IMR-90 (cell line): ENCODE results near the gene CADM2. TPM values are rescaled to one million over a fixed set of nuclear protein-coding genes. Genes with fewer than 3 reads are reported as not detected.

Experiments
- ATAC-seq: fragments of 200-7000 bp; cut with Tn5 transposase; 2 replicates; pipeline ENCODE4 v1.9.1; 2020; ENCODE audit warnings: low read depth, mild to moderate bottlenecking, moderate library complexity
- BruUV-seq: library from RNA; stranded (reverse); fragments of 400-500 nt; replicated peaks from 2 replicates; lab custom pipeline; 2021; lab: Mats Ljungman, UMichigan
- CTCF ChIA-PET: fragments of 300-600 bp; formaldehyde crosslinking; extraction: SDS; loops from one replicate; lab custom pipeline; 2021; ENCODE audit warnings: antibody characterized with exemption; lab: Yijun Ruan, JAX
- POLR2A ChIA-PET: fragments of 300-600 bp; sonication (Branson Sonifier 250); formaldehyde crosslinking; loops from one replicate; lab custom pipeline; 2022; ENCODE audit warnings: antibody characterized with exemption; ENCODE audit not compliant: unreplicated experiment; lab: Charles Lee
- DNase-seq: peaks from one replicate; pipeline ENCODE4 v3.0.0; 2013
- H2AFZ ChIP-seq: replicated peaks from 2 replicates; pipeline ENCODE3; 2013; ENCODE audit warnings: low read length, mild to moderate bottlenecking; ENCODE audit not compliant: poor library complexity
- H2AK5ac ChIP-seq: 2 replicates; pipeline ENCODE4 v1.6.1; 2013; ENCODE audit warnings: low read depth, low read length, inconsistent platforms
- H2AK9ac ChIP-seq: replicated peaks from 2 replicates; pipeline ENCODE3; 2013; ENCODE audit warnings: mild to moderate bottlenecking, low read depth, low read length, moderate library complexity; ENCODE audit not compliant: poor library complexity
- H2BK120ac ChIP-seq: 2 replicates; pipeline ENCODE4 v1.6.1; 2013; ENCODE audit warnings: low read depth, low read length, inconsistent platforms
- H2BK15ac ChIP-seq: 3 replicates; pipeline ENCODE4 v1.6.1; 2013; ENCODE audit warnings: low read depth, low read length, inconsistent platforms
- H2BK20ac ChIP-seq: 2 replicates; pipeline ENCODE4 v1.6.1; 2013; ENCODE audit warnings: low read depth, mild to moderate bottlenecking, inconsistent platforms, low read length, moderate library complexity
- H2BK5ac ChIP-seq: 2 replicates; pipeline ENCODE4 v1.6.1; 2013; ENCODE audit warnings: mild to moderate bottlenecking, low read depth, low read length, inconsistent platforms; ENCODE audit not compliant: poor library complexity, severe bottlenecking
- H3K14ac ChIP-seq: replicated peaks from 2 replicates; pipeline ENCODE4 v1.6.1; 2013; ENCODE audit warnings: low read depth, low read length, inconsistent platforms
- H3K18ac ChIP-seq: 2 replicates; pipeline ENCODE4 v1.6.1; 2013; ENCODE audit warnings: low read depth, low read length, control low read depth
- H3K23ac ChIP-seq: 2 replicates; pipeline ENCODE4 v1.6.1; 2013; ENCODE audit warnings: low read depth, low read length, inconsistent platforms
- H3K27ac ChIP-seq: 2 replicates; pipeline ENCODE4 v1.5.1; 2013; ENCODE audit warnings: mild to moderate bottlenecking, control low read depth, low read length; ENCODE audit not compliant: insufficient read depth
- H3K27me3 ChIP-seq: 2 replicates; pipeline ENCODE4 v1.6.1; 2013; ENCODE audit warnings: low read length; ENCODE audit not compliant: control insufficient read depth, insufficient read depth
- H3K36me3 ChIP-seq: 2 replicates; pipeline ENCODE4 v1.6.1; 2013; ENCODE audit warnings: low read length, mixed read lengths; ENCODE audit not compliant: control insufficient read depth, insufficient read depth
- H3K4ac ChIP-seq: 2 replicates; pipeline ENCODE4 v1.6.1; 2013; ENCODE audit warnings: low read depth, low read length, inconsistent platforms
- H3K4me1 ChIP-seq: 2 replicates; pipeline ENCODE4 v1.6.1; 2013; ENCODE audit warnings: low read length, mixed read lengths; ENCODE audit not compliant: control insufficient read depth, insufficient read depth
- H3K4me2 ChIP-seq: 2 replicates; pipeline ENCODE4 v1.6.1; 2013; ENCODE audit warnings: low read depth, mild to moderate bottlenecking, control low read depth, low read length, moderate library complexity
- H3K4me3 ChIP-seq: 2 replicates; pipeline ENCODE4 v1.5.1; 2013; ENCODE audit warnings: low read depth, mild to moderate bottlenecking, control low read depth, low read length, moderate library complexity; ENCODE audit not compliant: insufficient read depth
- H3K56ac ChIP-seq: 2 replicates; pipeline ENCODE4 v1.6.1; 2013; ENCODE audit warnings: low read length, inconsistent platforms; ENCODE audit not compliant: insufficient read depth; ENCODE audit errors: extremely low read depth
- H3K79me1 ChIP-seq, 2 experiments: 2 replicates each; pipeline ENCODE4 v1.6.1; 2013; ENCODE audit warnings: low read length in 2 of 2, inconsistent platforms in 1 of 2, low read depth in 1 of 2
- H3K9ac ChIP-seq: 2 replicates; pipeline ENCODE4 v1.6.1; 2013; ENCODE audit warnings: low read depth, low read length, control low read depth
- H3K9me1 ChIP-seq: 2 replicates; pipeline ENCODE4 v1.6.1; 2013; ENCODE audit warnings: low read length, inconsistent platforms; ENCODE audit not compliant: insufficient read depth
- H3K9me3 ChIP-seq: 2 replicates; pipeline ENCODE4 v1.6.1; 2013; ENCODE audit warnings: low read length; ENCODE audit not compliant: control insufficient read depth, insufficient read depth
- H4K20me1 ChIP-seq: 2 replicates; pipeline ENCODE4 v1.6.1; 2013; ENCODE audit warnings: low read length, inconsistent platforms; ENCODE audit not compliant: insufficient read depth
- H4K5ac ChIP-seq: 2 replicates; pipeline ENCODE4 v1.6.1; 2013; ENCODE audit warnings: mild to moderate bottlenecking, low read depth, low read length, control low read depth
- H4K8ac ChIP-seq, 2 experiments: 2 replicates each; pipeline ENCODE4 v1.6.1; 2013; ENCODE audit warnings: low read depth in 2 of 2, low read length in 2 of 2, control low read depth in 1 of 2, inconsistent platforms in 1 of 2
- H4K91ac ChIP-seq: 2 replicates; pipeline ENCODE4 v1.6.1; 2013; ENCODE audit warnings: low read depth, low read length, inconsistent platforms; ENCODE audit not compliant: insufficient read depth
- CEBPB ChIP-seq: IDR thresholded peaks from 2 replicates; pipeline ENCODE4 v1.6.1; 2012; ENCODE audit warnings: low read depth, low read length, improper control_type of control experiment
- ELK1 ChIP-seq: fragments of 150-350 bp; IDR thresholded peaks from 2 replicates; pipeline ENCODE4 v1.6.1; 2016; ENCODE audit warnings: low read depth, mild to moderate bottlenecking, low read length, moderate library complexity, borderline replicate concordance
- MAZ ChIP-seq: IDR thresholded peaks from 2 replicates; pipeline ENCODE4 v1.6.1; 2012; ENCODE audit warnings: low read depth, mild to moderate bottlenecking, low read length, improper control_type of control experiment, moderate library complexity, borderline replicate concordance
- RCOR1 ChIP-seq: IDR thresholded peaks from 2 replicates; pipeline ENCODE4 v1.6.1; 2012; ENCODE audit warnings: mild to moderate bottlenecking, low read length, improper control_type of control experiment; ENCODE audit not compliant: insufficient replicate concordance
- RFX5 ChIP-seq: IDR thresholded peaks from 2 replicates; pipeline ENCODE4 v1.8.0; 2012; ENCODE audit warnings: low read depth, mild to moderate bottlenecking, low read length, moderate library complexity
- WGBS, 2 experiments: methylation state at CpG; one replicate each; pipeline versions ENCODE4 v1.1.5 to v1.1.7; 2013; ENCODE audit warnings: missing lambda C conversion rate in 2 of 2; ENCODE audit not compliant: insufficient read length in 1 of 2; ENCODE audit errors: extremely low coverage in 2 of 2; 5-methylcytosine and 5-hydroxymethylcytosine counted together
- dilution Hi-C: fragments of 300-500 bp; cut with HindIII; formaldehyde crosslinking; loops from one replicate; pipeline ENCODE4 v1.14.3; 2018; ENCODE audit warnings: low sequenced_read_pairs; ENCODE audit not compliant: unreplicated experiment
- in situ Hi-C: fragments of 300-500 bp; cut with MboI; formaldehyde crosslinking; loops from 3 replicates; pipeline ENCODE4 v1.14.3; 2019; ENCODE audit warnings: low sequenced_read_pairs, inconsistent platforms, mixed read lengths
- intact Hi-C: fragments of 100-400 bp; cut with micrococcal nuclease; formaldehyde crosslinking; loops from 2 replicates; pipeline ENCODE4 v1.10.0; 2022
- polyA plus RNA-seq, 3 experiments: library from polyadenylated mRNA; depleted of rRNA; stranded (reverse); fragments of >200 nt; gene quantifications; 2 replicates each; pipeline ENCODE4 v1.2.3, GENCODE V29; 2012; ENCODE audit warnings: low replicate concordance in 1 of 3
- total RNA-seq: library from RNA; depleted of rRNA; stranded (reverse); fragments of >200 nt; gene quantifications from 2 replicates; pipeline ENCODE4 v1.2.3, GENCODE V29; 2012

The CADM2 gene
- total and polyA plus RNA-seq, 2 of the 4 experiments (the other 2 are of a cell fraction), result not detected

DNA sequence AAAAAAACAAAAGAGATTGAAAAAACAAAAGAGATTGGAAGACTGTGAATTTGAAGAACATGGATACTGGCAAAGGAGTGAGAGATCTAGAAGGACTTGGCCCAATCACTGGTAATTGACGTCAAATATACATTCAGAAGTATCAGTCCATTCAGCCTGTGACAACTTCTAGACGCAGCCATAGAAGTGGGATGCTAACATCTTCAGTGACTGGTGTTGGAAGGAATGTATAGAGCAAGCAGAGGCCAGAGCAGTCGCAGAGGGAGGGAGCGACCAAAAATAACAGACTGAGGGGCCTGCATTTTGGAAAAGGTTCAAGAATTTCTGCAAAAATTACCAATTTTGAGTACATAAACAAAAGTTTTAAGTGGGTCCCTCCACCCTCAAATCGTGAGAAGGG is 473.3 kb downstream of the CADM2 start:
- H2AFZ ChIP-seq, result no peak overlapping the region
- ATAC-seq (no peak), DNase-seq (no peak)
- H3K9ac ChIP-seq, result no peak overlapping the region
- ChIA-PET POLR2A (no interaction called here), CTCF (no interaction called here)
- no peaks in the 10 kb centered on the region for H3K9me3 ChIP-seq
- H3K9me1 ChIP-seq, result no peaks in the 10 kb centered on the region
- H3K36me3 ChIP-seq, result no peaks in the 10 kb centered on the region
- no peak overlapping the region for H2BK5ac ChIP-seq
- in situ Hi-C loops, result no loop called here
- intact Hi-C loops, result no loop called here
- no peak overlapping the region for H4K8ac ChIP-seq
- dilution Hi-C loops, result no loop called here
- H3K27ac ChIP-seq, result no peak overlapping the region
- TF ChIP-seq RCOR1 (no peak), RFX5 (no peak), CEBPB (no peak), ELK1 (no peak), MAZ (no peak)
- H2BK15ac ChIP-seq, result no peak overlapping the region
- H3K14ac ChIP-seq, result no peak overlapping the region
- no peak overlapping the region for H3K4me3 ChIP-seq
- H4K20me1 ChIP-seq, result no peaks in the 10 kb centered on the region
- no peak overlapping the region for H2BK20ac ChIP-seq
- H2BK120ac ChIP-seq, result no peak overlapping the region
- no peak overlapping the region for H3K4ac ChIP-seq
- H4K91ac ChIP-seq, result no peak overlapping the region
- H2AK5ac ChIP-seq, result no peak overlapping the region
- H3K27me3 ChIP-seq, result no peaks in the 10 kb centered on the region
- H2AK9ac ChIP-seq, result no peak overlapping the region
- no peak overlapping the region for H3K56ac ChIP-seq
- WGBS, 2 experiments, result 60% methylated on average over 1 of the region's 5 CpGs; no CpG with 5 or more reads in 1 of the 2 experiments
- H3K18ac ChIP-seq, result no peak overlapping the region
- no peak overlapping the region for H3K23ac ChIP-seq
- no TSS peak for BruUV-seq
- no peaks in the 10 kb centered on the region for H3K79me1 ChIP-seq
- H4K5ac ChIP-seq, result no peak overlapping the region
- H3K4me2 ChIP-seq, result no peak overlapping the region
- H3K4me1 ChIP-seq, result no peaks in the 10 kb centered on the region
